Effector CD8-positive, alpha-beta T cell (primary cell): ENCODE data around the gene FAM163B.
"Not testable (repeated sequence)": the region's sequence is repeated elsewhere in the genome, so short reads cannot be mapped to it uniquely, and the experiment has no call there.

Experiments used
- DNase-seq: peaks from one replicate; lab custom pipeline; 2025; lab: John Stamatoyannopoulos, UW

Gene FAM163B

GRCh38 chr9:133569121-133569785 lies 39.9 kb downstream of the FAM163B start:
- no peak for DNase-seq

GRCh38 chr9:133568186-133568585 lies 41.0 kb downstream of the FAM163B start:
- DNase-seq = no peak

- DNase-seq = no peak
These were observed 42.4 kb downstream of the FAM163B start for GRCh38 chr9:133566817-133567216.

GRCh38 chr9:133566382-133566781 lies 42.8 kb downstream of the FAM163B start:
- DNase-seq = no peak

GRCh38 chr9:133564451-133565116 lies 44.6 kb downstream of the FAM163B start:
- DNase-seq = no peak

GRCh38 chr9:133563814-133564213 lies 45.4 kb downstream of the FAM163B start:
- DNase-seq = not testable (repeated sequence)

- DNase-seq = no peak
These were observed 45.8 kb downstream of the FAM163B start for GRCh38 chr9:133563291-133563796.

GRCh38 chr9:133562611-133563290 lies 46.4 kb downstream of the FAM163B start:
- no peak for DNase-seq

- no peak for DNase-seq
These were observed 47.1 kb downstream of the FAM163B start for GRCh38 chr9:133561976-133562554.

GRCh38 chr9:133560944-133561343 lies 48.2 kb downstream of the FAM163B start:
- DNase-seq = no peak

GRCh38 chr9:133560311-133560710 lies 48.9 kb downstream of the FAM163B start:
- no peak for DNase-seq

- DNase-seq = no peak
These were observed 50.7 kb downstream of the FAM163B start for GRCh38 chr9:133558191-133559126.

- no peak for DNase-seq
These were observed 51.6 kb downstream of the FAM163B start for GRCh38 chr9:133557581-133557980.

GRCh38 chr9:133556354-133556753 lies 52.8 kb downstream of the FAM163B start:
- DNase-seq = no peak

GRCh38 chr9:133554729-133555128 lies 54.5 kb downstream of the FAM163B start:
- no peak for DNase-seq

GRCh38 chr9:133553973-133554713 lies 55.0 kb downstream of the FAM163B start:
- no peak for DNase-seq

GRCh38 chr9:133553123-133553522 lies 56.1 kb downstream of the FAM163B start:
- DNase-seq = no peak

- no peak for DNase-seq
These were observed 57.0 kb downstream of the FAM163B start for GRCh38 chr9:133552236-133552635.

- no peak for DNase-seq
These were observed 57.7 kb downstream of the FAM163B start for GRCh38 chr9:133551446-133551845.

GRCh38 chr9:133547116-133547515 lies 62.1 kb downstream of the FAM163B start:
- DNase-seq = no peak

- no peak for DNase-seq
These were observed 62.9 kb downstream of the FAM163B start for GRCh38 chr9:133546287-133546680.
